Measurements from ENCODE around the gene PHYKPL. TPM values are rescaled to one million over a fixed set of nuclear protein-coding genes. Genes with fewer than 3 reads are reported as not detected.

The PHYKPL gene
- total RNA-seq, 1 experiment from 2014 or later: 41.7 TPM

GRCh38 chr5:178174456-178174855 lies 58.1 kb downstream of the PHYKPL start (continued):
- no peak for TF ChIP-seq STAT6 (CRISPR knock-in tag; conservative IDR thresholded peaks at IDR 0.05; ENCODE audit: low read depth)
- TF ChIP-seq E2F1 (CRISPR knock-in tag; IDR thresholded peaks at IDR 0.05): no peak
- no peak for TF ChIP-seq IRF2 (CRISPR knock-in tag; IDR thresholded peaks at IDR 0.05; ENCODE audit: borderline replicate concordance, low read depth)
- TF ChIP-seq ZNF416 (CRISPR knock-in tag; IDR thresholded peaks at IDR 0.05): no peak
- TF ChIP-seq ZNF425 (CRISPR knock-in tag; conservative IDR thresholded peaks at IDR 0.05): no peak
- TF ChIP-seq TEAD4 (CRISPR knock-in tag; IDR thresholded peaks at IDR 0.05): no peak
- TF ChIP-seq PREB (CRISPR knock-in tag; IDR thresholded peaks at IDR 0.05; ENCODE audit: borderline replicate concordance): no peak
- no peak for TF ChIP-seq E2F5 (CRISPR knock-in tag; IDR thresholded peaks at IDR 0.05)
- TF ChIP-seq GRHL2 (CRISPR knock-in tag; IDR thresholded peaks at IDR 0.05; ENCODE audit: insufficient replicate concordance, severe bottlenecking): no peak
- no peak for TF ChIP-seq PRRX2 (CRISPR knock-in tag; IDR thresholded peaks at IDR 0.05)

GRCh38 chr5:178170455-178170854 lies 62.1 kb downstream of the PHYKPL start:
- Mint-ChIP-seq H3K27ac (no peak overlapping the region), H3K36me3 (no peaks in the 10 kb centered on the region), H3K4me1 (peaks cover 21% of the 10 kb centered on the region), H3K27me3 (ENCODE audit: low read depth) (no peaks in the 10 kb centered on the region; the same call in 1 of the 2 replicates), H3K4me3 (no peak overlapping the region), H3K9me3 (no peaks in the 10 kb centered on the region)
- TF ChIP-seq ZMAT4 (CRISPR knock-in tag; IDR thresholded peaks at IDR 0.05) (no peak), ERG (CRISPR knock-in tag; IDR thresholded peaks at IDR 0.05) (no peak), GTF2I (CRISPR knock-in tag; conservative IDR thresholded peaks at IDR 0.05) (no peak), JAZF1 (CRISPR knock-in tag; IDR thresholded peaks at IDR 0.05) (no peak), RELA (CRISPR knock-in tag; IDR thresholded peaks at IDR 0.05; ENCODE audit: borderline replicate concordance) (no peak), ZNF138 (CRISPR knock-in tag; conservative IDR thresholded peaks at IDR 0.05) (no peak), JUN (CRISPR knock-in tag; IDR thresholded peaks at IDR 0.05) (no peak), FOXJ3 (CRISPR knock-in tag; IDR thresholded peaks at IDR 0.05; ENCODE audit: borderline replicate concordance) (no peak), ZNF317 (CRISPR knock-in tag; IDR thresholded peaks at IDR 0.05; ENCODE audit: borderline replicate concordance, low read depth) (no peak)
- ChIA-PET POLR2A (no interaction called here), CTCF (interaction anchor here (1.0 kb wide), 1 partner anchor 95 kb away, joined by 4 read pairs; no protein-coding TSS in a partner anchor)
- no peak for DNase-seq (ENCODE audit: low spot score)
- no peak for ATAC-seq

Measured in WTC11 (cell line).